ENCODE measurements around the gene CTIF.

DNA sequence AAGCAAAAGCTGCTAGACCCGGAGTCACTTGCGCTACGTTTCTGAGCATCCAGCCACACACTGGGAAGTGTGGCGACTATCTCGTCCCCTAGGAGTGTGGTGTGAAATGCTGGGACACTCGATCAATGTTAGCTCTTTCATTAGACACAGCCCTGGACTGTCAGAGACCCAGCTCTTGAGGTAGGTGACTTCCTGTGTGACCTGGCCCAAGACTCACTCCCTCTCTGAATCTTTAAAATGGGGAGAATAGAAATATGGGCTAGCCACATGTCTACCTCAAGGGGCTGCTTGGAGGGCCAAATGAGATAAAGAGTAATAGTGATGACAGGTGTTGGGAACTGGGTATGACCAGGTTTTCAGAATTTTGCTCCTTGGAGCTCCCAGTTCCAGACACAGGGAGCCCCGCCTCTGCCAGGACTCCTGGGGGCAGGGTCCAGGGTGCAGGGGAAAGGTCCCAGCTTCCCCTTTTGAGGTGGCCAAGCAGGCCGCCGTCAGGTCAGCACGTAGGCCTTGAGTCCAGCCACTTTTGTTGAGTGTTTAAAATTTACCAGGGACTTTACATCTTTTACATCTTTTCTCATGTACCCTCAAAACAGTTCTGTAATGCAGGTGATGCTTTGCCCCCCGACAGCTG, 36.0 kb downstream of the CTIF start:
- TF ChIP-seq EZH2 (IDR thresholded peaks at IDR 0.05), result no peak
- TF ChIP-seq POLR2AphosphoS5 (IDR thresholded peaks at IDR 0.05; ENCODE audit: borderline replicate concordance, low read depth, low read length), result no peak
